GM18505 (cell line): Measurements from ENCODE around the gene RRAS.

Experiments
- ATAC-seq: cut with Tn5 transposase; IDR thresholded peaks from one replicate; pipeline ENCODE4 v1.9.1; 2021; ENCODE audit not compliant: unreplicated experiment
- POLR2A ChIP-seq: IDR thresholded peaks from 4 replicates; pipeline ENCODE4 v1.6.1; 2011; ENCODE audit warnings: borderline replicate concordance; ENCODE audit not compliant: insufficient read depth, insufficient read length; ENCODE audit errors: extremely low read depth

The RRAS gene

DNA sequence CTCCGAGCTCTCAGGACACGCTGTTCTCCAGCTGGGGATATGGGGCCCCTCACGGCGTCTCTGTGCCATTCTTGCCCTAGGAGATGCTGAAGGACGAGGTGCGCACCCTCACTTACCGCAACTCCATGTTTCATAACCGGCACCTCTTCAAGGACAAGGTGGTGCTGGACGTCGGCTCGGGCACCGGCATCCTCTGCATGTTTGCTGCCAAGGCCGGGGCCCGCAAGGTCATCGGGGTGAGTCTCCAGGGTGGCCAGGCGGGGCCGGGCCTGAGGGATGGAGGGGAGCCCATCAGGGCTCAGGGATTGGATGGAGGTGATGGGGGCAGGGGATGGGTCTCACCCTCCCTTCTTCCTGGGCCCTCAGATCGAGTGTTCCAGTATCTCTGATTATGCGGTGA lies 41.9 kb upstream of the RRAS start:
- no peak for TF ChIP-seq POLR2A
- ATAC-seq: no peak

GRCh38 chr19:49680421-49681351 lies 40.7 kb upstream of the RRAS start:
- ATAC-seq: peak; percentile 21
- peak; percentile 14 for TF ChIP-seq POLR2A

- TF ChIP-seq POLR2A: no peak
- no peak for ATAC-seq
These were observed 39.9 kb upstream of the RRAS start for GRCh38 chr19:49679771-49680413.

GRCh38 chr19:49678985-49679770 lies 39.2 kb upstream of the RRAS start:
- no peak for ATAC-seq
- no peak for TF ChIP-seq POLR2A

GRCh38 chr19:49677901-49678674 lies 38.1 kb upstream of the RRAS start:
- no peak for TF ChIP-seq POLR2A
- ATAC-seq: no peak

DNA sequence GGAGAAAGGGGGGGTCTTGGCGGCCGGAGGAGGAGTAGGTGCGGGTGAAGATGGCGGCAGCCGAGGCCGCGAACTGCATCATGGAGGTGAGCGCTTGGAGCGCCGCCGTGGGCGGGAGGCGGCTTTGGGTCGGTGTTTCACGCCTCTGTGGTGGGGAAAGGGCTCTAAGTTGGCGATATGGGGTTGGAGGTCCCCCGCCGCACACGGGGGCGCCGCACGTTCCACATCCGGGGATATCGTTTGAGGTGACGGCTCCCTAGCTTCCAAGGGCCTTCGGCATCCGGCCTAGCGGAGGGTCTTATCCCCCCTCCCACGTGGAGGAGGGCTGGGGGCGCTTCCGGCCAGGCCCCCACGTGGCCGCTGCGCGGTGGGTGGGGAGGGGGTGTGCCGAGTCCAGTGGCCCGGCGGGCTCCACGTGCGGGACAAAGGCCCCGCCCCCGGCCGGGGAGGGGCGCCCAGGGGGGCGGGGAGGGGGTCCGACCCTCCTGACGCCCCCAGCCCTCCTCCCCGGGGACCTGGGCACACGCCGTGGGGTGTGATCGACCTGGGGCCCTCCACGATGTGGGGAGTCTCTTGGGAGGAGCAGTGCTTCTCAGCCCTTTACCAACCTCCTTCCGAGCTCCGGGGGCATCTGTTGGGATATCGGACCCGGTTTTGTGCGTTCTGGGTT lies 37.4 kb upstream of the RRAS start, which contains the start of gene PRMT1:
Gene PRMT1 (plus strand): TSS at position 41 of the 670 bp plus-strand sequence. CDS start 10 bp downstream, at position 51.
- no peak for ATAC-seq
- peak; percentile 94 for TF ChIP-seq POLR2A

GRCh38 chr19:49676784-49677230 lies 36.9 kb upstream of the RRAS start:
- ATAC-seq: peak; percentile 56
- TF ChIP-seq POLR2A: no peak

DNA sequence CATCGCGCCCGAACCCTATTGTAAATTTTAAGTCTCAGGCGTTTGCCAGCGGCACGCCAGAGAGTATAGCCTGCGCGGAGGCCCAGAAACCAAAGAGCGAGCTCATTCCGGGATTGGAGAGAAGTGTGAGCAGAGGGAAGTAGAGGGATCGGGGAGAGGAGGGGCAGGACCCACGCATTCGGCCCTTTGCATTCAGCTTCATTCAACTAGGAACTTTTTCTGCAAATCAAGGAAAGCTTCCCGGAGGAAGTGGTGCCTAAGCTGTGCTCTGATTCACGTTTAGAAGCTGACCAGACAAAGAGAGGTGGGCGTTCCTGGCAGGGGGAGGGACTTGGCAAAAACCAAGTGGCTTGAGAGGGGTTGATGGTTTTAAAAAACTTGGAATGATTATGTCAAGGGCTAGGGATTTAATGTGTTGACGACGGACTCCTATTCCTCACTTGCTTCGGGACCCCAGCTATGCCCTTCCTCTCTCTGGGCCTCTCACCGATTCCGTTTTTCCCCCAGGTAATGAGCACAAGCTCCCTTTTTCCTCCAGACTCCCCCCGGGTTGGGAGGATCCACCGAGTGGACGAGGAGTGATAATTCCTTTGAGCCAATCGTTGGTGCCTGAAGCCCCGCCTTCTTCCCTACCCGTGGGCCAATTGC lies 36.3 kb upstream of the RRAS start:
- ATAC-seq: peak; percentile 21
- TF ChIP-seq POLR2A: peak; percentile 93

GRCh38 chr19:49672131-49672919 lies 32.4 kb upstream of the RRAS start:
- no peak for ATAC-seq
- no peak for TF ChIP-seq POLR2A

- ATAC-seq: no peak
These were observed 29.6 kb upstream of the RRAS start for GRCh38 chr19:49669516-49669915.

GRCh38 chr19:49667473-49667872 lies 27.5 kb upstream of the RRAS start:
- no peak for TF ChIP-seq POLR2A
- no peak for ATAC-seq

More at GRCh38 chr19:49669516-49669915, 29.6 kb upstream of the RRAS start:
- TF ChIP-seq POLR2A: no peak
